NAMALWA (cell line): Measurements from ENCODE around the gene PLXNA3.
"Not testable (repeated sequence)": the region's sequence is repeated elsewhere in the genome, so short reads cannot be mapped to it uniquely, and the experiment has no call there.

ENCODE experiments used
- DNase-seq: peaks from one replicate; pipeline ENCODE4 v3.0.0-alpha.2; 2015; ENCODE audit warnings: low spot score

The PLXNA3 gene

GRCh38 chrX:154501423-154501822, 43.3 kb downstream of the PLXNA3 start:
- DNase-seq: not testable (repeated sequence)

GRCh38 chrX:154502098-154502497, 44.0 kb downstream of the PLXNA3 start:
- no peak for DNase-seq

- no peak for DNase-seq
Observed at GRCh38 chrX:154502989-154503388, 44.9 kb downstream of the PLXNA3 start.

DNA sequence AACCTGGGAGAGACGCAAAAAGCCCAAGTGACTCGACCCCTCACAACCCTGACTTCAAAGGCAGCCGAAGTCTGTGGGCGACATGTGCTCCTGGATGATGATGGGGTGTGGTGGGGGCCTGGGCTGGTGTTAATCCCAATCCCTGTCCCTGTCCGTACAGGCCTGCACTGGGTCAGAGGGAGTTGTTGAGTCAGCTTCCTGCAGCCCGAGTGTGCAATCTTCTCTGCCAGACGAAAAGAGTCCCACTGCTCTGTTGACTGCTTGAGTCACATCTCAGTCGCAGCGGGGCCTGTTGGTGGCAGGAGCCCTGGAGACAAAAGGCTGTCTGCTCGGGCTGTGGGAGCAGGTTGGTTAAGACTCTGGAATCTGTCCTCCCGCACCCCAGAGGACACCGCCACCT, 47.7 kb downstream of the PLXNA3 start:
- no peak for DNase-seq

DNA sequence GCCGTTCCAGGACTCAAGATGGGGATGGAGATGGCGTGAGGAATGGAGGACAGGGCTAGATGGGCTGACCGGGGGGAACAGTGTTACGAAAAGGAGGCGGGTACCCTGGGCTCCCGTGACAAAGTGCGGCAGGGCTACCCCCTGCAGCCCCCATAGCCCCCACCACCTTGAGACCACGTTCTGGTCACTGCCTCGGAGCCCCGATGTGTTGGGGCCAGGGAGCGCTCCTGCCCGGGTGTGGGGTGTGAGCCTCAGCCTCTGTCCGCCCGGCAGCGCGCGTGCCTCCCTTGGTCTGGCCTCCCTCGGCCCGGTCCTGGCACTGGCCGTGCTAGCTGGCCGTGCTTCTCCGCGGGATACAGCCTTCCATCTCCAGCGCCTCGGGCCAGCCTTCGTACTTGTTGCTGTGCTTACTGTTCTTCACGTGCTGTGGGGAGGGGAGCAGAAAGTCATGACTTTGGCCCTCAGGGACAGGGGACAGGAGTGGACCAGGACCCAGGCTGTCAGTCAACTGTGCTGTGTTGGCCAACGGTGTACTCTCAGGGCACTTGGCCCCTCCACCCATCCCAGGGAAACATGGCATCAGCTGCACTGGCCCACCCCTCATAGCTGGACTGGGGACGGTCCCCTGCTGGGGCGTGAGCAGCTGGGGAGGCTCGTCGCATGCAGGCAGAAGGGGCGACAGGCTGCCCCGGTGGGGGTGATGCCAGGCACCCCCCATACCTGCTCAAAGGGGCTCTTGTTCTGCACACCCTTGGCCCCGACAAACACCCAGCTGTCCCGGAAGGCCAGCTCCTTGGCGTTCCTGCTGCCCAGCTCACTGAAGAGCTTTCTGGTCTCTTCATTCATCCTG, 48.6 kb downstream of the PLXNA3 start:
- DNase-seq: no peak

DNA sequence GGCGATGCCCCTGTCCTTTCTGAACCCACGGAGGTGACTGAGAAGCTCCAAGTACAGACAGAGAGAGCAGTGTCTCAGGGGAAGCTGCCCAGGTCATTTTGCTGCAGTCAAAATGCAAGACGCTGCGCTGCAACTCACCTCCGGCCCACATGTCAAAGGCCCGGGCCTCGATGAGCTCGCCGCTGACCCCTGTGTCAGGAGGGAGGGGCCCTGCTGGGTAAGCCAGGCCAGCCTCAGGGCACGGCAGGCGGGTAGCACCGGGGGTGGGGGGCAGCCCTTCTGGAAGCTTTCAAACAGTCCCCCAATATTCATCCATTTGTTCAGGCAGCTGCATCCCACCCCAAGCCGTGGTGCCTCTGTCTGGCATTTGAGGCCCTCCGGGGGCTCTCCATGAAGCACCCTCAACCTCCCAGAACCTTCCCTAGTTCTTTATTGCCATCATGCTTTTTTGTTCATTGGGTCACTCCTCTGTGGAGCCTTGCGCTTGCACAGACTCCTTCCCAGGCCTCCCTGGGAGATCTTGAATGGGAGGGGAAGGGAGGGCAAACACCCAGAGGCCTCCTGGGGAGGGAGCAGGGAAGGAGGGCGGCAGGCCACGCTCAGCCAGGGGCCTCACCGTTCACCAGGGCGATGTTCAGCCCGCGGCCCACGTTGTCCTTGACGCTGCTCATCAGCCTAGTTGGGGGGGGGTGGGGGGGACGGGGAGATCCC, 49.7 kb downstream of the PLXNA3 start:
- DNase-seq: no peak

DNA sequence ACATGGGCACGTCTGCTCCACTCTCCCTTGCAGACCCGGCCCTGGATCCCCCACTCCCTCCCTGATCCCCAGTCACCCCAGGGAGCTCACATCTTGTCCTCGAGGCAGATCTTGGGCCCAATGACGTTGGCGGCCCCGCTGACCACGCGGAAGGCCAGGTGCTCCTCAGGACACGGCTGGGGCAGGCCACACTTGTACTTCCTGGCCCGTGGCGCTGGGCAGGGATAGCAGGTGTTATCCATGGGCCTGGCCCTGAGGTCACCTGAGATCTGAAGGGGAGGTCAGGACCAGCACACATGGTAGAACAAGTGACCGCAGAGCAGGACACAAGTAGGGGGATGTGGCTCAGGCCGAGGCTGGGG, 50.3 kb downstream of the PLXNA3 start:
- no peak for DNase-seq

DNA sequence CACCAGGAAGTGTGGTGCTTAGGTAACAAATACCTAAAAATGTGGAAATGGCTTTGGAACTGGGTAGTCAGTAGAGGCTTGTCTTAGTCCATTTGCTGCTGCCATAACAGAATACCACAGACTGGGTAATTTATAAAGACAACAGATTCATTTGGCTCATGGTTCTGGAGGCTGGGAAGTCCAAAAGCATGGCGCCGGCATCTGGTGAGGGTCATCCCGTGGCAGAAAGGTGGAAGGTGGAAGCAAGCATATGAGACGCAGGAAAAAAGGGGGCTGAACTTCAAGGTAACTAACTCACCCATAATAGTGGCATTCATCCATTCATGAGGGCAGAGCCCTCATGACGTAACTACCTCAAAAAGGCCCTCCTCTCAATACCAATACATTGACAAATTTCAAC, 51.4 kb downstream of the PLXNA3 start:
- DNase-seq: no peak

- no peak for DNase-seq
Observed at GRCh38 chrX:154511761-154512160, 53.7 kb downstream of the PLXNA3 start.

GRCh38 chrX:154512879-154513553, 54.9 kb downstream of the PLXNA3 start:
- DNase-seq: no peak

GRCh38 chrX:154513716-154514115, 55.6 kb downstream of the PLXNA3 start:
- no peak for DNase-seq

DNA sequence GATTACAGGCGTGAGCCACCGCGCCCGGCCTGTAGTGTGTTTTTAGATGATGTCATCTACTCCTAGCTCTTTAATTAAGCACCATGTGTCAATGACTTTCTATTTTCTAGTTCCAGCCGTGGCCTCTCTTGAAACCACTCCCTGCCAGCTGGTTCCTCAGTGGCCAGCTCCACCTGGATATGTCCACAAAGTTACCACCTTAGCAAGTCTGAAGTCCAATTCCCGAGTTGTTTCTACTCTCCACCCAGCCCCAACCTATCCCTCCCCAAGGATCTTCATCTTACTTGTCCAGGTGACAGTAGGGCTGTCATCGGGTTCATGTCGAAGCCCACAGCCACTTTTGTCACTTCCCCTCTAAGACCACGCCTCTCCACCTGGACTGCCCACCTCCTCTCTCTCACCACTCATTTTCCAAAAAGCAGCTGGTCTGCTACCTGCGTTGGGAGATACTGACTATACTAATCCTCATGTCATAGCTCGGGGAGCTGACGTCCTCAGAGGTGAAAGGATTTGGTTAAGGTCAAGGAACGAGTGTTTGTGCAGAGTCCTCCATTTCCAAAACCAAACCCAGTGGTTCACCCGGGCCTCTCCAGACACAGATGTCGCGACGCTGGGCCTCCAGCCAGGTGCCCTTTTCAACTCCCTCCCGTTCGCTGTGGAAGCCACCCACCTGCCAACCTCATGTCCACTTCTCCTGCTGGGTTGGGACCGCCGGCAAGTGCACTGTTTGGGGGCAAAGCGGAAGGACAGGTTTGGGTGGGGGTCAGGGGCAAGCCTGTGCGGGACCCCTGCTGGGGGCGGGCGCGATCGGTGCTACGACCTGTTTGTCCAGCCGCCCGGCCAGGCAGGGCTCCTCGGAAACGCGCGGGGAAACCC, 57.2 kb downstream of the PLXNA3 start:
- peak; percentile 47 for DNase-seq

DNA sequence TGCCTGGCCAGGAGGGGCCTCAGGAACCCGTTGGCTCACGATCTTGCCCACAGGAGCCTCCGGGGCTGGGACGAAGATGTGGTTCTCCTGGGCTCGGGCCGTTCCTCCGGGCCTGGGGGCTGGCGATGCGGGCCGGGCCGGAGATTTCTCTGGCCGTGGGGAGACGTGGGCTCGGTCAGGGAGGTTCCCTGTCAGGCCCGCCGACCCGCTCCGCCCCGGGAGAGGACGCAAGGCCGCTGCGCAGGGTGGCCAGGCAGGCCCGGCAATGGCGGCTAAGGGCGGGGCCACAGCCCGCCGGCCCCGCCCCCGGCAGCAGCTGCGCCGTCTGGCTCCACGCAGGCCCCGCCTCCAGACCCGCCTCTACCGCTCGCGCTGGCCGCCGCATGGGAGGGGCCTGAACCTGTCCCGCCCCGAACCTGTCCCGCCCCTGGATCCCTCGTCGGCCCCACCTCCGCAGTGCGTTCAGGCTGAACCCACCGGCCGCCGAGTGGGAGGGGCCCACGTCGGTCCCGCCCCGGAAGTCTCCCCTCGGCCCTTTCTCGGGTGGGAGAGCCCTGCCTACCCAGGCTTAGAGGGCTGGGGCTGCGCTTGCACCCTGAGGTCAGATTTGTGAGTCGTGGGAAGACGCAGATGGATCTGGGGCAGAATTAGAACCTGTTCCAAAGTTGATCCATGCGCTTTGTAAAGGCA, 58.0 kb downstream of the PLXNA3 start, which contains the start of gene FAM3A:
FAM3A (minus strand) TSS at position 267 of the 690 bp plus-strand sequence. CDS start 460 bp downstream, outside the sequence.
- peak; percentile 84 for DNase-seq

DNA sequence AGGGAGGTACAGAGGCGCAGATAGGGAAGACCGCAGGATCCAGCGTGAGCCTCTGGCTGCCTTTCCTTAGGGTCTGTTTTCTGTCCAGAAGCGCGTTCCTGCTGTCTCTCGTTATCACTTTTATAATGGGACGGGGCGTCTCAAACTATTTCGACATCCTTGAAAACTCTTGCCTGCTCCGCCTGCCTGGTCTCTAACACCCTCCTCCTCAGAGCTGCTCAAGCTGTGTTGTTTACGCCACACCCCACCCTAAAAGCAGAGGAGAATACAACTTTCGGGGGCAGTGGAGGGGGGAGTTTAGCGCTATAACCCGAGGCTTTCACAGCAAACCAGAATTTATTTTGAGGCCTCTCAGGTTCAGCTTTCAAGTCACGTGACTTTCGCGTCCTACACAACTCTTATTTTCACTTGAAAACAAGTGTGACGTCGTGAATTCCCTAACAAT, 58.6 kb downstream of the PLXNA3 start:
- peak; percentile 32 for DNase-seq

- DNase-seq: no peak
Observed at GRCh38 chrX:154517101-154517781, 59.2 kb downstream of the PLXNA3 start.

DNA sequence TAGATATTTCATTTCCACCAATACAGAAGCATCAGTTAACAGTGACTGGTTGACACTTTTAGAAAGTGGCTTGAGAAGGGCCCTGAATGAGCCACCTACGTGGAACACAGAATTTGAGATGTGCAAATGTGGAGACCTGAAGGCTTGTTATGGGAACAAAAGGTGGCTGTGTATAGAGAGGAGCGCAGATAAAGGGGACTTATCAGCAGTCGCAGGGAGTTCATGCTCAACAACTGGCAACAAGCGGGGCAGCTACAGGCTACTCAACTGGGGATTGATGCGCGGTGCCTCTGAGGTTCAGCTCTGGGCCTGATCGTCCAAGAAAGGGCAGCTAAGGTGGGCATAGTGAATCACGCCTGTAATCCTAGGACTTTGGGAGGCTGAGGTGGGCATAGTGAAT, 61.3 kb downstream of the PLXNA3 start:
- no peak for DNase-seq

GRCh38 chrX:154525606-154526490, 67.8 kb downstream of the PLXNA3 start:
- no peak for DNase-seq

- DNase-seq: peak; percentile 80
Observed at GRCh38 chrX:154526901-154527675, 69.0 kb downstream of the PLXNA3 start.
